Left ventricle myocardium inferior (tissue), 1 donor: ENCODE measurements around the gene CHCHD1. TPM values are rescaled to one million over a fixed set of nuclear protein-coding genes. Genes with fewer than 3 reads are reported as not detected.

ENCODE experiments used
- DNase-seq: peaks from one replicate; pipeline ENCODE4 v3.0.0-alpha.2; 2020
- H3K27ac ChIP-seq: fragments of 200-600 bp; replicated peaks from 2 replicates; pipeline ENCODE4 v1.8.0; 2021
- H3K27me3 ChIP-seq: fragments of 200-600 bp; 2 replicates; pipeline ENCODE4 v1.8.0; 2021; ENCODE audit warnings: low read depth
- H3K36me3 ChIP-seq: fragments of 200-600 bp; 2 replicates; pipeline ENCODE4 v1.8.0; 2021
- H3K4me1 ChIP-seq: fragments of 200-600 bp; 2 replicates; pipeline ENCODE4 v1.8.0; 2021
- H3K4me3 ChIP-seq: fragments of 200-600 bp; 2 replicates; pipeline ENCODE4 v1.8.0; 2021; ENCODE audit warnings: mild to moderate bottlenecking, moderate library complexity
- H3K9me3 ChIP-seq: fragments of 200-600 bp; replicated peaks from 2 replicates; pipeline ENCODE4 v1.8.0; 2021
- CTCF ChIP-seq: fragments of 200-600 bp; IDR thresholded peaks from 2 replicates; pipeline ENCODE4 v1.8.0; 2021; ENCODE audit warnings: antibody characterized with exemption, mild to moderate bottlenecking, borderline replicate concordance
- intact Hi-C: fragments of 100-400 bp; cut with micrococcal nuclease; formaldehyde crosslinking; loops from one replicate; pipeline ENCODE4 v1.11.0; 2022
- total RNA-seq: library from RNA; stranded (reverse); fragmentation: NEBNext Ultra II Directional; extraction: Animal tissue kit (Norgen Biotek cat#: 25700); gene quantifications from one replicate; pipeline ENCODE4 v1.2.1, GENCODE V29; 2021
- donor health status: DM: no; HTN: yes; CAD: no; lungs with severe emphysema.

Gene CHCHD1
- total RNA-seq, 1 donor from 2014 or later = 27.4 TPM

DNA sequence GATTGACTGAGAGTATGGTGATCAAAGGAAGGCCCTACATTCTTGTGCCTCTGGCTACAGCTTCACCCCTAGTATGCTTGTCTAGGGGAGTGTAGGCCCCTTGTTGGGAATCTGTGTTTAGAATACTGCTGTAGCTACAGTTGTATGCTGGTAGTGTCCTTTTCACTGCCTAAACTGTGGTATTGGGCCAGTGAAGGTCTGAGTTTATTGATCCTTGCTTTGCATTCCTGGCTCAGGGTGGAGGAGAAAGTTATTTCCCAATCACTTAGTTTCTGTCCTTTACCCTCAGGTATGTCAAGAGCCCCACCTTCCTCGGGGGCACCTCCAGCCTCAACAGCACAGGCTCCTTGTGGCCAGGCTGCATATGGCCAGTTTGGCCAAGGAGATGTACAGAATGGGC, 31.0 kb upstream of the CHCHD1 start:
- Histone ChIP-seq H3K4me3 (no peak overlapping the region), H3K9me3 (no peaks in the 10 kb centered on the region), H3K36me3 (peaks cover 91% of the 10 kb centered on the region), H3K27me3 (no peaks in the 10 kb centered on the region), H3K27ac (no peak overlapping the region), H3K4me1 (peaks cover 43% of the 10 kb centered on the region)
- DNase-seq = no peak
- TF ChIP-seq CTCF = no peak
- intact Hi-C loops = no loop called here

- no peak for DNase-seq
- Histone ChIP-seq H3K27ac (no peak overlapping the region), H3K4me3 (no peak overlapping the region), H3K4me1 (peaks cover 8% of the 10 kb centered on the region), H3K9me3 (no peaks in the 10 kb centered on the region), H3K27me3 (no peaks in the 10 kb centered on the region), H3K36me3 (peaks cover 83% of the 10 kb centered on the region)
- intact Hi-C loops = no loop called here
- TF ChIP-seq CTCF = no peak
Observed at GRCh38 chr10:73756183-73756582, 25.7 kb upstream of the CHCHD1 start.

- peaks cover 8% of the 10 kb centered on the region for H3K4me1 ChIP-seq
- no peaks in the 10 kb centered on the region for H3K27me3 ChIP-seq
- H3K4me3 ChIP-seq = no peak overlapping the region
- DNase-seq = no peak
- no peak overlapping the region for H3K27ac ChIP-seq
- intact Hi-C loops = no loop called here
- no peaks in the 10 kb centered on the region for H3K9me3 ChIP-seq
- TF ChIP-seq CTCF = no peak
- H3K36me3 ChIP-seq = peaks cover 83% of the 10 kb centered on the region
Observed at GRCh38 chr10:73758704-73759511, 22.9 kb upstream of the CHCHD1 start.

- TF ChIP-seq CTCF = no peak
- intact Hi-C loops = no loop called here
- no peak overlapping the region for H3K27ac ChIP-seq
- DNase-seq = no peak
- H3K36me3 ChIP-seq = peaks cover 83% of the 10 kb centered on the region
- no peak overlapping the region for H3K4me3 ChIP-seq
- H3K4me1 ChIP-seq = peaks cover 8% of the 10 kb centered on the region
- no peaks in the 10 kb centered on the region for H3K27me3 ChIP-seq
- H3K9me3 ChIP-seq = no peaks in the 10 kb centered on the region
Observed at GRCh38 chr10:73759512-73760115, 22.2 kb upstream of the CHCHD1 start.

GRCh38 chr10:73761781-73762180, 20.1 kb upstream of the CHCHD1 start:
- H3K9me3 ChIP-seq = no peaks in the 10 kb centered on the region
- H3K4me1 ChIP-seq = peaks cover 8% of the 10 kb centered on the region
- H3K27ac ChIP-seq = no peak overlapping the region
- intact Hi-C loops = no loop called here
- no peaks in the 10 kb centered on the region for H3K27me3 ChIP-seq
- DNase-seq = no peak
- peaks cover 90% of the 10 kb centered on the region for H3K36me3 ChIP-seq
- no peak for TF ChIP-seq CTCF
- H3K4me3 ChIP-seq = no peak overlapping the region
